Measurements from ENCODE around the gene GALM. TPM values are rescaled to one million over a fixed set of nuclear protein-coding genes. Genes with fewer than 3 reads are reported as not detected.

Gene GALM
- polyA plus RNA-seq, 3 donors, result 3.0 to 3.6 (median 3.1) TPM

GRCh38 chr2:38765149-38765548 lies 99.2 kb downstream of the GALM start:
- H4K20me1 ChIP-seq (ENCODE audit: insufficient read depth, low read length), result no peaks in the 10 kb centered on the region
- Mint-ChIP-seq H3K27me3 (ENCODE audit: low read depth in 3 of 3) (peaks cover 0 to 3% (median 0%) of the 10 kb centered on the region in 3 donors), H3K4me3 (no peak overlapping the region), H3K4me1 (no peaks in the 10 kb centered on the region), H3K27ac (no peak overlapping the region), H3K36me3 (no peaks in the 10 kb centered on the region), H3K9me3 (peaks cover 0 to 2% (median 0%) of the 10 kb centered on the region in 7 donors)
- H3K9me3 ChIP-seq (replicated peaks in 1 of 2; ENCODE audit: control insufficient read depth in 1 of 2, insufficient read depth in 1 of 2, low read length in 2 of 2), result no peaks in the 10 kb centered on the region
- no peaks in the 10 kb centered on the region for H3K79me2 ChIP-seq (ENCODE audit: insufficient read depth, low read length)
- H3K9ac ChIP-seq (ENCODE audit: insufficient read depth, low read length, poor library complexity, severe bottlenecking), result no peak overlapping the region
- H3K27ac ChIP-seq (ENCODE audit: low read depth in 1 of 2, low read length in 2 of 2), result no peak overlapping the region
- intact Hi-C loops (cut with micrococcal nuclease), result no loop called here
- H3K4me3 ChIP-seq (replicated peaks in 1 of 3; ENCODE audit: low read depth in 2 of 3, low read length in 3 of 3), result no peak overlapping the region
- no peak overlapping the region for H3K4me2 ChIP-seq (replicated peaks; ENCODE audit: extremely low read depth, low read length, poor library complexity, severe bottlenecking)
- no peak overlapping the region for H2AFZ ChIP-seq (ENCODE audit: insufficient read depth, low read depth, low read length, poor library complexity, severe bottlenecking)
- H3K27me3 ChIP-seq (ENCODE audit: control insufficient read depth in 2 of 2, insufficient read depth in 2 of 2, low read length in 2 of 2), result no peaks in the 10 kb centered on the region
- H3K4me1 ChIP-seq (ENCODE audit: control insufficient read depth in 1 of 2, insufficient read depth in 2 of 2, low read length in 2 of 2), result no peaks in the 10 kb centered on the region
- no peak for TF ChIP-seq CTCF (IDR thresholded peaks at IDR 0.05)
- no peak for DNase-seq
- WGBS (ENCODE audit: insufficient coverage), result no CpG with 5 or more reads among the region's 4 CpGs
- H3K36me3 ChIP-seq (replicated peaks in 1 of 2; ENCODE audit: control insufficient read depth in 1 of 2, insufficient read depth in 2 of 2, low read length in 2 of 2), result no peaks in the 10 kb centered on the region

GRCh38 chr2:38765551-38765950 lies 99.6 kb downstream of the GALM start:
- WGBS (ENCODE audit: insufficient coverage), result 96% methylated on average over 3 of the region's 5 CpGs
- no peak for TF ChIP-seq CTCF (IDR thresholded peaks at IDR 0.05)
- Histone ChIP-seq H3K79me2 (ENCODE audit: insufficient read depth, low read length) (no peaks in the 10 kb centered on the region), H3K4me1 (ENCODE audit: control insufficient read depth in 1 of 2, insufficient read depth in 2 of 2, low read length in 2 of 2) (no peaks in the 10 kb centered on the region), H3K27ac (ENCODE audit: low read depth in 1 of 2, low read length in 2 of 2) (no peak overlapping the region), H3K27me3 (ENCODE audit: control insufficient read depth in 2 of 2, insufficient read depth in 2 of 2, low read length in 2 of 2) (no peaks in the 10 kb centered on the region), H3K4me2 (replicated peaks; ENCODE audit: extremely low read depth, low read length, poor library complexity, severe bottlenecking) (no peak overlapping the region), H3K36me3 (replicated peaks in 1 of 2; ENCODE audit: control insufficient read depth in 1 of 2, insufficient read depth in 2 of 2, low read length in 2 of 2) (no peaks in the 10 kb centered on the region), H4K20me1 (ENCODE audit: insufficient read depth, low read length) (no peaks in the 10 kb centered on the region), H3K4me3 (replicated peaks in 1 of 3; ENCODE audit: low read depth in 2 of 3, low read length in 3 of 3) (no peak overlapping the region), H3K9ac (ENCODE audit: insufficient read depth, low read length, poor library complexity, severe bottlenecking) (no peak overlapping the region), H2AFZ (ENCODE audit: insufficient read depth, low read depth, low read length, poor library complexity, severe bottlenecking) (no peak overlapping the region), H3K9me3 (replicated peaks in 1 of 2; ENCODE audit: control insufficient read depth in 1 of 2, insufficient read depth in 1 of 2, low read length in 2 of 2) (no peaks in the 10 kb centered on the region)
- Mint-ChIP-seq H3K36me3 (no peaks in the 10 kb centered on the region), H3K4me3 (no peak overlapping the region), H3K4me1 (no peaks in the 10 kb centered on the region), H3K27ac (no peak overlapping the region), H3K9me3 (peaks cover 0 to 2% (median 0%) of the 10 kb centered on the region in 7 donors), H3K27me3 (ENCODE audit: low read depth in 3 of 3) (peaks cover 0 to 3% (median 0%) of the 10 kb centered on the region in 3 donors)
- no peak for DNase-seq
- intact Hi-C loops (cut with micrococcal nuclease), result no loop called here

All from CD14-positive monocyte (primary cell).